Activated gamma-delta T cell treated with anti-CD3 and anti-CD28 coated beads, Interleukin-2, amount 50 U/mL, for 16 hours (primary cell): ENCODE measurements around the gene UBALD2.
A peak's percentile ranks its signal among the peaks of the same experiment; 100 is the strongest.
"Not testable (repeated sequence)": the region's sequence is repeated elsewhere in the genome, so short reads cannot be mapped to it uniquely, and the experiment has no call there.

Source experiments
- DNase-seq: peaks from one replicate; pipeline ENCODE4 v3.0.0-alpha.2; 2020; ENCODE audit warnings: low read depth

Gene UBALD2

GRCh38 chr17:76266244-76266938 is 1.2 kb downstream of the UBALD2 start:
- no peak for DNase-seq

GRCh38 chr17:76267051-76267576 is 2.0 kb downstream of the UBALD2 start:
- DNase-seq, result no peak

GRCh38 chr17:76267581-76268001 is 2.4 kb downstream of the UBALD2 start:
- not testable (repeated sequence) for DNase-seq

- peak; percentile 39 for DNase-seq
Observed at GRCh38 chr17:76268015-76268749, 3.0 kb downstream of the UBALD2 start.

GRCh38 chr17:76268991-76269981 is 4.1 kb downstream of the UBALD2 start:
- no peak for DNase-seq

- no peak for DNase-seq
Observed at GRCh38 chr17:76270127-76270592, 5.0 kb downstream of the UBALD2 start.

- no peak for DNase-seq
Observed at GRCh38 chr17:76270770-76271668, 5.9 kb downstream of the UBALD2 start.

- DNase-seq, result peak; percentile 70
Observed at GRCh38 chr17:76271669-76272540, 6.8 kb downstream of the UBALD2 start.

- no peak for DNase-seq
Observed at GRCh38 chr17:76272541-76273444, 7.6 kb downstream of the UBALD2 start.

- DNase-seq, result no peak
Observed at GRCh38 chr17:76273445-76274111, 8.4 kb downstream of the UBALD2 start.

- no peak for DNase-seq
Observed at GRCh38 chr17:76274112-76274956, 9.2 kb downstream of the UBALD2 start.

- no peak for DNase-seq
Observed at GRCh38 chr17:76275382-76276068, 10.4 kb downstream of the UBALD2 start.

- DNase-seq, result no peak
Observed at GRCh38 chr17:76276069-76276431, 10.9 kb downstream of the UBALD2 start.

GRCh38 chr17:76276461-76277299 is 11.5 kb downstream of the UBALD2 start:
- DNase-seq, result no peak

- DNase-seq, result no peak
Observed at GRCh38 chr17:76277300-76278267, 12.4 kb downstream of the UBALD2 start.
